K562 (cell line): ENCODE results near the gene MADCAM1. TPM values are rescaled to one million over a fixed set of nuclear protein-coding genes. Genes with fewer than 3 reads are reported as not detected.

ENCODE experiments used
- BDP1 ChIP-seq: IDR thresholded peaks from 3 replicates; pipeline ENCODE4 v1.6.1; 2011; ENCODE audit not compliant: insufficient read length, insufficient read depth
- CAMTA2 ChIP-seq: fragments of 250-450 bp; sonication (Bioruptor Pico); conservative IDR thresholded peaks from 2 replicates; pipeline ENCODE4 v1.5.1; 2022
- CTCFL ChIP-seq: IDR thresholded peaks from 2 replicates; pipeline ENCODE4 v1.6.1; 2011; ENCODE audit warnings: borderline replicate concordance, low read depth, mild to moderate bottlenecking, moderate library complexity, low read length; ENCODE audit not compliant: insufficient read depth, poor library complexity, severe bottlenecking
- DIDO1 ChIP-seq: fragments of 450-650 bp; IDR thresholded peaks from 2 replicates; pipeline ENCODE4 v1.6.1; 2016; ENCODE audit warnings: low read depth, missing biosample characterization, missing genetic modification characterization
- IRF1 ChIP-seq: sonication (generic); formaldehyde crosslinking; IDR thresholded peaks from 2 replicates; pipeline ENCODE4 v1.8.0; 2022; ENCODE audit warnings: missing genetic modification reagents, mild to moderate bottlenecking, borderline replicate concordance
- KAT7 ChIP-seq: sonication (generic); formaldehyde crosslinking; IDR thresholded peaks from 2 replicates; pipeline ENCODE4 v1.8.0; 2022; ENCODE audit warnings: missing genetic modification reagents, mild to moderate bottlenecking, borderline replicate concordance
- NCOA6 ChIP-seq: fragments of 450-650 bp; IDR thresholded peaks from 2 replicates; pipeline ENCODE4 v1.6.1; 2017; ENCODE audit warnings: mild to moderate bottlenecking
- NFIX ChIP-seq: fragments of 250-450 bp; sonication (Bioruptor Pico); IDR thresholded peaks from 2 replicates; pipeline ENCODE4 v1.4.0; 2020; ENCODE audit warnings: low read depth, mild to moderate bottlenecking, moderate library complexity
- RBFOX2 ChIP-seq: fragments of 200-400 bp; formaldehyde crosslinking; IDR thresholded peaks from 2 replicates; pipeline ENCODE4 v1.6.1; 2017; ENCODE audit warnings: low read depth, mild to moderate bottlenecking, low read length, moderate library complexity
- RBM34 ChIP-seq: fragments of 200-400 bp; formaldehyde crosslinking; IDR thresholded peaks from 2 replicates; pipeline ENCODE4 v1.6.1; 2018; ENCODE audit warnings: low read length, borderline replicate concordance; ENCODE audit not compliant: insufficient read depth
- RERE ChIP-seq: sonication (generic); formaldehyde crosslinking; IDR thresholded peaks from 2 replicates; pipeline ENCODE4 v1.8.0; 2023; ENCODE audit warnings: missing genetic modification reagents, mild to moderate bottlenecking, borderline replicate concordance
- TFE3 ChIP-seq: fragments of 450-650 bp; formaldehyde crosslinking; IDR thresholded peaks from 2 replicates; pipeline ENCODE4 v1.4.0; 2020; ENCODE audit warnings: mild to moderate bottlenecking, mixed read lengths
- THAP7 ChIP-seq: fragments of 250-450 bp; sonication (Bioruptor Pico); IDR thresholded peaks from 2 replicates; pipeline ENCODE4 v1.5.0; 2021
- THRAP3 ChIP-seq: fragments of 450-650 bp; IDR thresholded peaks from 2 replicates; pipeline ENCODE4 v1.6.1; 2016; ENCODE audit warnings: mild to moderate bottlenecking, inconsistent platforms, borderline replicate concordance
- polyA plus RNA-seq, 8 experiments: library from polyadenylated mRNA; depleted of rRNA in 4 of 8; stranded (reverse) in 5 of 8; unstranded in 3 of 8; fragments of >200 nt; fragmentation: Nextera tagmentation in 2 of 8; fragmentation: Illumina TruSeq in 1 of 8; extraction: Ambion mirVana in 2 of 8; extraction: Trizol in 1 of 8; gene quantifications; 2 replicates each; pipeline versions ENCODE4 v1.2.1 to v1.2.3, GENCODE V29; 2011 to 2014; ENCODE audit warnings: inconsistent platforms in 1 of 8, missing spikeins in 1 of 8
- total RNA-seq, 7 experiments: library from RNA; depleted of rRNA in 6 of 7; stranded (reverse); fragments of >200 nt in 6 of 7; fragmentation: Illumina TruSeq in 2 of 7; extraction: Trizol in 2 of 7; gene quantifications; 2 replicates each; pipeline versions ENCODE4 v1.2.1 to v1.2.3, GENCODE V29; 2011 to 2021; ENCODE audit warnings: low replicate concordance in 1 of 7

The MADCAM1 gene
- total and polyA plus RNA-seq, 9 of the 15 experiments (the other 6 are each of a cell fraction or from before 2014, with no cell fraction given): 0.09 to 0.36 (median 0.09) TPM; not detected in 6

GRCh38 chr19:531009-531752 lies 34.9 kb downstream of the MADCAM1 start (continued):
- TF ChIP-seq RBM34: no peak
- no peak for TF ChIP-seq THRAP3
- no peak for TF ChIP-seq NFIX (CRISPR knock-in tag)
- TF ChIP-seq NCOA6: no peak; the same call in 1 of the 2 replicates
- no peak for TF ChIP-seq THAP7 (CRISPR knock-in tag)
- TF ChIP-seq TFE3 (CRISPR knock-in tag): no peak
- no peak for TF ChIP-seq IRF1 (CRISPR knock-in tag)
- no peak for TF ChIP-seq RERE (CRISPR knock-in tag)
- no peak for TF ChIP-seq BDP1
- TF ChIP-seq RBFOX2: peak; percentile 78
- no peak for TF ChIP-seq DIDO1 (tag)
- TF ChIP-seq CAMTA2 (CRISPR knock-in tag): 0 out of 2 replicates have a peak, but pooled peaks have one; percentile 57
- TF ChIP-seq KAT7 (CRISPR knock-in tag): peak; percentile 76; the same call in 1 of the 2 replicates
- peak; percentile 58 for TF ChIP-seq CTCFL
